HepG2 (cell line): ENCODE measurements around the gene CALD1.

Source experiments
- CHD4 ChIP-seq: fragments of 200-600 bp; sonication (generic); IDR thresholded peaks from 2 replicates; pipeline ENCODE4 v1.7.0; 2017; ENCODE audit warnings: mild to moderate bottlenecking, low read length, borderline replicate concordance
- HDAC2 ChIP-seq: sonication (generic); formaldehyde crosslinking; IDR thresholded peaks from 2 replicates; pipeline ENCODE4 v1.4.0; 2020; ENCODE audit warnings: missing genetic modification reagents
- NR2F2 ChIP-seq: IDR thresholded peaks from 2 replicates; pipeline ENCODE4 v1.6.1; 2012; ENCODE audit warnings: low read depth, inconsistent platforms, borderline replicate concordance
- SETDB1 ChIP-seq: sonication (generic); formaldehyde crosslinking; IDR thresholded peaks from 2 replicates; pipeline ENCODE4 v1.5.1; 2020; ENCODE audit warnings: missing genetic modification reagents, mild to moderate bottlenecking, borderline replicate concordance
- SP2 ChIP-seq: sonication (generic); formaldehyde crosslinking; IDR thresholded peaks from 2 replicates; pipeline ENCODE4 v1.5.1; 2020; ENCODE audit warnings: mild to moderate bottlenecking, missing genetic modification reagents
- ZFP41 ChIP-seq: sonication (generic); formaldehyde crosslinking; IDR thresholded peaks from 2 replicates; pipeline ENCODE4 v1.4.0; 2020; ENCODE audit warnings: mild to moderate bottlenecking, missing genetic modification reagents, borderline replicate concordance

GRCh38 chr7:134910214-134910890, 130.9 kb downstream of the CALD1 start:
- TF ChIP-seq SETDB1 (no peak), ZFP41 (CRISPR knock-in tag) (no peak), CHD4 (no peak), SP2 (CRISPR knock-in tag) (no peak), NR2F2 (no peak), HDAC2 (CRISPR knock-in tag) (peak; percentile 79; the same call in 1 of the 2 replicates)
